HG03103 (cell line): ENCODE results near the gene RNASE13.

ENCODE experiments used
- ATAC-seq: cut with Tn5 transposase; IDR thresholded peaks from one replicate; pipeline ENCODE4 v1.9.1; 2021; ENCODE audit warnings: low read depth; ENCODE audit not compliant: unreplicated experiment

The RNASE13 gene

DNA sequence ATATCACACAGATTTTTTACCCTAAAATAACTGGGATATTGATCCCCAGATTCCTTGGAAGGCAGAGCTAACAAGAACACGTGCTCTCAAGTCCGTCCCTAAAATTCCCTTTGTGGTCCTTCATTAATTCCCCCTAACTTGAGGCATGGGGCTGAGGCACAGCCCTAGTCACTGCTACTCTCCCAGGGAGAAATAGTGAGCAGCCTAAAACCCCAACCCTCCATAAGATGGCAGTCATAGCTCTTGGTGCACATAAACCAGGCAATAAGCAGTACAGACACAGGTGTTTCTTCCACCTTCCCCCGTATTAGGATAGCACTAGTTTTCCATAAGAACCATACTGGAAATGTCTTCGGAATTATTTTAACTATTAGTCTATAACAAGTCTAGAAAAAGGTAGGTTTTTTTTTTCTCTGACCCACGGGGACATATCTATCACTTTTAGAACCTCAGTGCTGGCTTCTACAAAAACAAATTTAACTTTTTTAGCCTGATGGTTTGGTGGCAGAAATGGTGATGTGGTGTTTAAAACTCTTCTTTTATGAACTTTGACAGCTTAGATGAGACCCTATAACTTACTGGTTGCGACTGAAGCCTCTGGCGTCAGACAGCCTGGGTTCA lies 32.4 kb upstream of the RNASE13 start:
- no peak for ATAC-seq

- ATAC-seq: no peak
These were observed 28.9 kb upstream of the RNASE13 start for GRCh38 chr14:21063479-21063878.

GRCh38 chr14:21061347-21061668 lies 26.7 kb upstream of the RNASE13 start:
- no peak for ATAC-seq

- ATAC-seq: no peak
These were observed 26.2 kb upstream of the RNASE13 start for GRCh38 chr14:21060614-21061346.

DNA sequence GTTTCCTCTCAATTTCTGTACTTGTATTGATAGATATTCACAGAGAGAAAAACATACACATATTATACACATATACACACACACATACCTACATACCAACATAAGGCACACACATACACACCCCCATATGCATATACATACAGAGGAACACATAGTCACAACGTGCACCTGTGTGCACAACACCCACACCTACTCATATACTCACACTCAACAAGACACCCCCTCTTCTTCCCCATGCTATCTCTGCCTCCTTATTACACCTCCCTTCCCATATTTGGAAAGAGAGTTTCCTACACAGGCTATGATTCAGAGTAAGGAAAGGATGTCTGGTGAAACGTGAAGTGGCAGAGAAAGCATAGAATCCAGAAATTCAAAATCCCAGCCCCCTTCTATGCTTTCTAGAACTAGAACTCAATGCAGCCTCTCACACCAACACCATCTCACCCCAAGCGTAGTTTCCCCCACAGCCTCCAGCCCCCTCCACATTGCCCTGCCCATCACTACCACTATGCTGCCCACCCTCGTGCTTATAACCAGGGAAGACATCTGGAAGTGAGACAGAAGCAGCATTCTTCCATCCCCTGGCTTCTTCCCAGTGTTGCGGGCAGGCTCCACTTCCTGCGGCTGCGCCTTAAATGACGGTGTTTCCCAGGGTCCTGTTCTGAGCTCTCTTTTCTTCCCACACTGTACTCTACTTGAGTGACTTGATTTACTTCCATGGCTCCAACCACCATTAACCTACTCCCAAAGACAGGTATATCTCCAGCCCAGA lies 25.4 kb upstream of the RNASE13 start:
- ATAC-seq: no peak

DNA sequence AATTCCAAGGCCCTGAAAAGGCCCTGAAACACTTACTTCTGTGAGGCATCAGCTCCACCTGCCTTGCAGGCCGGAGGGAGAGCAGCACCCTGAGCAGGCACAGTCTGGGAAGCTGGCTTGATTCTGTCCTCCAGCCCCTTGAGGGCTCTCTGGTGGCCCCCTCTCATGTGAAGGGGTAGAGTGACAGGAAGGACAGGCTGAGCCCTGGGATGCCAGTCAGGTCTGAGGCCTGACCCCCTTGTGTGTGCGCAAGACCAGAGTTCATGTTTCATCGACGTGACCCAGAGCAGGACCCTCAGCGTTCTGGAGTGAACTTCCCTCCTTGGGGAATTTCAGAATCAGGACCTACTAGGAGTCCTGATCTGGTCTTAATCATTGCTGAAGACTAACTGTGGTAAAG lies 24.3 kb upstream of the RNASE13 start:
- no peak for ATAC-seq

DNA sequence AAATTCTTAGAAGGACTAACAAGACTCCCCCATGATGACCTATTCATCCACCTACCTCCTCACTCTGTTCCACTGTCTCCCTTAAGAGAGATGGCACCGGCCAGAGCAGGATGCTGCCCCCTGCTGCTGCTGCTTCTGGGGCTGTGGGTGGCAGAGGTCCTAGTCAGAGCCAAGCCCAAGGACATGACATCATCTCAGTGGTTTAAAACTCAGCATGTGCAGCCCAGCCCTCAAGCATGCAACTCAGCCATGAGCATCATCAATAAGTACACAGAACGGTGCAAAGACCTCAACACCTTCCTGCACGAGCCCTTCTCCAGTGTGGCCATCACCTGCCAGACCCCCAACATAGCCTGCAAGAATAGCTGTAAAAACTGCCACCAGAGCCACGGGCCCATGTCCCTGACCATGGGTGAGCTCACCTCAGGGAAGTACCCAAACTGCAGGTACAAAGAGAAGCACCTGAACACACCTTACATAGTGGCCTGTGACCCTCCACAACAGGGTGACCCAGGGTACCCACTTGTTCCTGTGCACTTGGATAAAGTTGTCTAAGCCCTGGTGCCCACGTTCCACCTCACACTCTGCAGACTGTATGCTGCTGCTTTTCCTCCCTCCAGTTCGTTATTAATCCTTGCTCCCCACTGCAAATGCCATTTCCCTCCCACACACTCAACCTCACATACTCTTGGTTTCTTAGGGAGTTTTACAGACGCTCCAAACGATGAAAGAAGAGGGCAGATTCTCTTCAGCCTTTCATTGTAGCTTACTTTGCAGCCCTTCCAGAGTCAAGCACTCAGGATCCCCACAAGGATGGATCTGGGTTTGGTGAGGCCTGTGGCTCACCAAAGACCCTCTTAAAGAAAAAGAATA lies 23.4 kb upstream of the RNASE13 start, which contains the start of gene RNASE8:
Gene RNASE8 (plus strand): TSS at position 20 of the 873 bp plus-strand sequence. CDS start 71 bp downstream, at position 91.
- no peak for ATAC-seq

DNA sequence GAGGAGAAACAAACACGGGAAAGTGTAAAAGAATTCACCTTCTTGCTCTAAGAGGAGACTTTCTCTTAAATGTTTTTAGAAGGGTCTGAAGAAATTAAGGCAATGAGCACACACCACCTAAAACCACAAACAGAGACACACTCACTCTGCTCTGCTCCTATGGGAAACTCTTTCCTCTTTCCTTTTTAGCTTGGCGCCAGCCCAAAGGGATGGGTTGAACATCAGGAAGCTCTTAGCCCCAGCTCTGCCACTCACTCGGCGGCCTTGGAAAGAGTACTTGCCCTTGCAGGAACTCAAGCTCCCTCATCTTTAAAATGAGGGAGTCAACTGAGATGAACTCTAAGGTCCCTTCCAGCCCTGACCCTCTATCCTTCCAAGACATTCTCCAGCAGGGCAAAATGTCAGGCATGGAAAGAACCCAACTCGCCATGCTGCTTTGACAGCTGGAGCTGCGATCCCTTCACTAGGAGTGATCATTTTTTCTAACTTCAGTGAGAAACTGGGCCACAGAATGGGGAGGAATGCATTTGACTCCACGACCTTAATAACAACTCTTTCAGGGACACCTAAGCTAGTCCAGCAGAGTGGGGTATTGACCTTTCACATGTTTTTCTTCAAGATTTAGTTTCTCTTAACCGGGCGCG lies 22.0 kb upstream of the RNASE13 start:
- no peak for ATAC-seq

DNA sequence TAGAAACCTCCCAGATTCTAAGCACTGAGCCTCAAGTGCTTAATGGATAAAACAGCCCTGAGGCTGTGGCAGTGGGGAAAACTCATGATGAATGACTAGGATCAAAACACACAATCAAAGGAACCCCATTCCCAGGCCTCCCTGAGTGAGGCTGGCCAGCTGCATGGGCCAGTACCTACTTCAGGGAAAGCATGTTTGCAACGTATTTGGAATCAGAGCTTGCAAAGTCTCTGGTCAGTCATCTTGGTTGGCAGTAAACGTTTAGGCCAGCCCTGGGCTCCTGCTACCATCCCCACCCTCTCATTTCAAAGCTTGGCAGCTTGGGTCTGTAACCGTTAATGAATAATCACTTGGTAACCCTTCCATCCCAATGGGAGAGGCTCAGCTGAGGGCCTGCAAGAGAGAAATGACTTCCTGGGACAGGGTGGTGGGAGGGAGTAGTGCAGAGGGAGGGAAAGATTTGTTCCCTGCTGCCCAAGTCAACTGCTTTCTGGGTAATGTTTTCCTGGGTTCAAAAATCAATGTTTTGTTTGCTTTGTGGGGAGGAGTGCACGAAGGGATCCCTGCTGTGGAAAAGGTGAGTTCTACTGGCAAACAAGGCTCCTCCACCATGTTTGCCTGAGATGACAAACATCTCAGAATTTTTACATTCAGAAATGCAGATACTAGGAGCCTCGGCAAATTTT lies 21.0 kb upstream of the RNASE13 start:
- no peak for ATAC-seq

DNA sequence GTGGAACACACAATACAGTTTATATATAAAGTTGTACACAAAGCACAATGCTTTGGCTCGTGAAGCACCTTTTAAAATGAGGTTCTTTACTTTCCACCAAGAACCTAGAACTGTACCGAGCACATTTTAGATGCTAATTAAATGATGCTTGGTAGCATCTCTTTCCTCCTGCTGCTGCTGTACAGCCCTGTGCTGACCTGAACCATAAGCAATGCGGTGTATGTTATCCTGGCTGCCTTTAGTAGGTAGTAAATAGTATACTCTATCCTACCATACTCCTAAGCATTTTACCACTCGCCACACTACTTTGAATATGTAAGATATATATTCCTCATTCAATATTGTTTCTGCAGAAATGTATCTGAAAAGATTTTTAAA lies 20.1 kb upstream of the RNASE13 start:
- no peak for ATAC-seq

DNA sequence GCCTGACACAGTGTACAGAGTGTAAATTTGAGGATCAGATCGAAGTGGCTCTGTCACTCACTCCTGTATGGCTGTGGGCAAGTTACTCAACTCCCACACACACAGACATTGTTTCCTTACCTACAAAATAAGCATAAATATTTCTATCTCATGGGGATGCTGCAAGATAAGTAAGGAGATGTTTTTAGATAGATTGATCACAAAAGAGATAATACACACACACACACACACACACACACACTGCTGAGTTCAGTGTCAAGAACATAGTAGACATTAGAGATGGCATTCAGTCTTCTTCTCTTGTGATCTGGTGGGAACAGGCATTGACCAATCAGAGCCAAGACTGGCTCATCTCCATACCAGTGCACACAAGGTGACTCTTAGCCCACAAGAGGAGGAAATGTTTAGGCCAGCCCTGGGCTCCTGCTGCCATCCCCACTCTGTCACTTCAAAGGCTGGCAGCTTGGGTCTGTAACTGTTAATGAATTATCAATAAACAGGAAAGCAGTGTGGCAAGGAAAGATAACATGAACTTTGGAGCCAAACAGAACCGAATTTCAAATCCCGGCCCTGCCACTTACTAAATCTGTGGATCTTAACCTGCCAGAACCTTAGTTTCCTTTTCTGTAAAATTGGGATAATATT lies 19.6 kb upstream of the RNASE13 start:
- no peak for ATAC-seq

- ATAC-seq: no peak
These were observed 18.8 kb upstream of the RNASE13 start for GRCh38 chr14:21053184-21054122.

- ATAC-seq: no peak
These were observed 16.0 kb upstream of the RNASE13 start for GRCh38 chr14:21050597-21050996.

GRCh38 chr14:21049271-21049673 lies 14.7 kb upstream of the RNASE13 start:
- no peak for ATAC-seq

DNA sequence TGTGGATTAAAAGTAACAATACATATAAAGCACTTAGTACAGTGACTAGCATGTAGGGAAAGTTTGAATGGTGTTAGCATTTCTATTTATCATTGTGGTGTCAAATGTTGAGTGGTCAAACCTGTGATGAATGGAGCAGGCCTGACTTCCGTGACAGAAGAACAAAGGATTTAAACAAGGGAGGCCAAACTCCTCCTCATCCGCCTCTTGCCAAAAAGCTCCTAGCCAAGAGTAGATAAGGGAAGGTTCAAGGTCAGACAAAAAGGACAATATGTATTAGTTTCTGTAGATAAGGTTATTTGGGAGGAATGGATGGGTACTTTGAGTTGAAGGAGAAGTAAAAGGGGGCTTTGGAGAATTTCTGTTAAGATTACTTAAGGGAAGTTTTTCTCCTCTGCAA lies 14.0 kb upstream of the RNASE13 start:
- no peak for ATAC-seq

- no peak for ATAC-seq
These were observed 12.8 kb upstream of the RNASE13 start for GRCh38 chr14:21047378-21047781.

DNA sequence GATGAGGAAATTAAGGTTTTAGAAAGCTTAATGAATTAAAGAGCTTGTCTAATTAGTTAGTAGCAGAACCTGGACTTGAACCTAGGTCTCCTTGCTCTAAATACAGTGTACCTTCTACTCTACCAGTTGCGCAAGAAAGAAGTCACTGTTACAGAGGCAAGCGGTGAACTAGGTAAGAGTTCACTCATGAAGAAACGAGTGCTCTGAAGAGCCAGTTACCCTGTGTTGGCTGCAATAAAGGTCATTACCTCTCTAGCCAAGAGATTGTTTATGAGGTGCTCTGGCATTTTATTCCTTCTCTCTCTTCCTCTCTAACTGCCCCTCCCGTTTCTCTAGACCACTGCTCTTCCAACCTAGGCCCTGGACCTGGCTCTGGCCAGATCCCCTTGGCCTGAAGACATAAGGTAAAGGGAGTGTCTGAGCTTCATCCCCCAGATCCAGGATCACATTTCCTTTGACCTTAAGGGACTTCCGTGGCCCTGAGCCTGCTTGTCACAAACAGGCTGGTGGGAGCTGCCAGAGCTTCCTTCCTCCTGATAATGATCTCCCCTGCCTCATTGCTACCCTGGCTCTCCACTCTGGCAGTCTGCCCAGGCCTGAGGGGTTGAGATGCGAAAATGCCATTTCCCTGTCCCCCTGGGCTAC lies 9.5 kb upstream of the RNASE13 start:
- no peak for ATAC-seq
